Effector memory CD4-positive, alpha-beta T cell (primary cell): ENCODE results near the gene KNSTRN.

ENCODE experiments used
- DNase-seq, 3 donors: peaks; one replicate each; pipeline ENCODE4 v3.0.0-alpha.2; 2020
- H3K27ac ChIP-seq: 2 replicates; pipeline ENCODE4 v1.7.0; 2013; ENCODE audit warnings: mild to moderate bottlenecking, low read length, moderate library complexity; ENCODE audit not compliant: insufficient read depth, poor library complexity, severe bottlenecking
- H3K27me3 ChIP-seq: replicated peaks from 2 replicates; pipeline ENCODE4 v1.7.0; 2013; ENCODE audit warnings: mild to moderate bottlenecking, low read length; ENCODE audit not compliant: insufficient read depth, control insufficient read depth, poor library complexity, severe bottlenecking
- H3K36me3 ChIP-seq: 2 replicates; pipeline ENCODE4 v1.7.0; 2013; ENCODE audit warnings: mild to moderate bottlenecking, low read length, moderate library complexity; ENCODE audit not compliant: control insufficient read depth, insufficient read depth
- H3K4me1 ChIP-seq: 2 replicates; pipeline ENCODE4 v1.7.0; 2013; ENCODE audit warnings: low read length, mild to moderate bottlenecking; ENCODE audit not compliant: control insufficient read depth, insufficient read depth, poor library complexity, severe bottlenecking
- H3K4me3 ChIP-seq: 2 replicates; pipeline ENCODE4 v1.7.0; 2013; ENCODE audit warnings: low read length, low read depth, mild to moderate bottlenecking; ENCODE audit not compliant: insufficient read depth, poor library complexity, severe bottlenecking
- H3K9me3 ChIP-seq: 2 replicates; pipeline ENCODE4 v1.7.0; 2013; ENCODE audit warnings: mild to moderate bottlenecking, low read length, moderate library complexity; ENCODE audit not compliant: control insufficient read depth
- total RNA-seq, 3 donors: gene quantifications; one replicate each; lab custom pipeline; 2026; lab: John Stamatoyannopoulos, UW

The KNSTRN gene, protein sequence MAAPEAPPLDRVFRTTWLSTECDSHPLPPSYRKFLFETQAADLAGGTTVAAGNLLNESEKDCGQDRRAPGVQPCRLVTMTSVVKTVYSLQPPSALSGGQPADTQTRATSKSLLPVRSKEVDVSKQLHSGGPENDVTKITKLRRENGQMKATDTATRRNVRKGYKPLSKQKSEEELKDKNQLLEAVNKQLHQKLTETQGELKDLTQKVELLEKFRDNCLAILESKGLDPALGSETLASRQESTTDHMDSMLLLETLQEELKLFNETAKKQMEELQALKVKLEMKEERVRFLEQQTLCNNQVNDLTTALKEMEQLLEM
- 2.9 to 3.5 (median 3.3) reads per million in 3 donors for total RNA-seq

DNA sequence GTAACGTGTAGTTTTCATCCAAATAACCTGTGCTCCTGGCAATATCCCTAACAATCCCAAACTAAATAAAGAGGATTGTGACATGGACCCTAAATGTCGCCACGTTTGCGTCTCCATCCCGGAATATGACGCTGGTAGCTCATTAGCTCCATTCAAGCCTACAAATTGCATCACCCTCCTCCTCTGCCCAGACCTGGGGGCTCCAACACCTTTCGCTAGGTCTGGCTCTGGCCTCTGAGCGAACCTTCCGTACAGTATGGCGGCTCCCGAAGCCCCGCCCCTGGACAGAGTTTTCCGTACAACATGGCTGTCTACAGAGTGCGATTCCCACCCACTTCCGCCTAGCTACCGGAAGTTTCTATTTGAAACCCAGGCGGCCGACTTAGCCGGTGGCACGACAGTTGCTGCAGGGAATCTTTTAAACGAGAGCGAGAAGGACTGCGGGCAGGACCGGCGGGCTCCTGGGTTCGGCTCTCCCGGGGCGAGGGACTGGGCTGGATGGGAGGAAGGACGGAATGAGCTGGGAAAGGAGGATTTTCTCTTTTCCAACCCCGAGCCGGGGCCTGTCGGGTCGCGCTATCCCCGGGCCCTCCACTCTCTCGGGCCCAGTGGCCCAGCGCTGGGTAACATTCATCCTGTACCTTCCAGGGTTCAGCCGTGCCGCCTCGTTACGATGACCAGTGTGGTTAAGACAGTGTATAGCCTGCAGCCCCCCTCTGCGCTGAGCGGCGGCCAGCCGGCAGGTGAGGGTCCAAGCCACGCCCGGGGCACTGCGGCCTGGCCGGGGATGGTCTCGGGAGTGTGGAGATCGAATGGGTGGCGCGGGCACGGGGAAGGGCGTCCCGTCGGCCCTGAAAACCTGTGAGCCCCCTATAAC is at the start of gene KNSTRN:
KNSTRN (plus strand) TSS at position 142 of the 877 bp plus-strand sequence; CDS start at position 257, 115 bp downstream.
- Histone ChIP-seq H3K27ac (peak within 1 kb of the TSS; percentile 56), H3K4me3 (peak within 1 kb of the TSS; percentile 88), H3K9me3 (no peaks in the 10 kb centered on the region), H3K27me3 (no peaks in the 10 kb centered on the region), H3K36me3 (peaks cover 5% of the 10 kb centered on the region), H3K4me1 (peaks cover 5% of the 10 kb centered on the region)
- peak; percentile 80 to 88 (median 81) for DNase-seq

DNA sequence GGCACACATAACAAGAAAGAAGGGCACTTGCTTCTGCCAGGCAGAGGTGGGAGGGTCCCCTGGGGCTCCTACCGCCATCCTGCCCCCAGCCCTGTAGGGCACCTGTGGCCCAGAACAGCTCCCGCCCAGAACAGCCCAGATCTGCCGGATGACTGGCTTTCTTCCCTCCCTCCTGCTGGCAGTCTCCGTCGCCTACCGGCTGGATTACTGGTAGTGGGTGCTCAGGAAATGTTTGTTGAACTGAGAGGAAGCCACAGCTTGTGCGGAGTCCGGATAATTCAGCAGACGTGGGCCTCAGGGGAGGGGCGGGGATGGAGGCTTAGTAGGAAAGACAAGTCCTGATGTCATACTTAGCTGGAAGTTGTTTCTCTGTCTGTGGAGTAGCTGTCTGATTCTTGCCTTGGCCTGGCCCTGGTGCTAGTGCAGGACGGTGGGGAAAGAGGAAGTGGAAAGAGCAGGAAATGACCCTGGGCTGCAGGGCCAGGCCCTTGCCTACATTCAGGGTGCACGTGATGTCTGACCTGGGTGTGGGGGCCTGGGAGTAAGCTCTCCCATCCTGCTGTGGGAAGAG is 48.5 kb upstream of the KNSTRN start:
- Histone ChIP-seq H3K27me3 (no peaks in the 10 kb centered on the region), H3K4me1 (peaks cover 9% of the 10 kb centered on the region), H3K9me3 (no peaks in the 10 kb centered on the region), H3K4me3 (no peak overlapping the region), H3K27ac (no peak overlapping the region), H3K36me3 (no peaks in the 10 kb centered on the region)
- DNase-seq = no peak

DNA sequence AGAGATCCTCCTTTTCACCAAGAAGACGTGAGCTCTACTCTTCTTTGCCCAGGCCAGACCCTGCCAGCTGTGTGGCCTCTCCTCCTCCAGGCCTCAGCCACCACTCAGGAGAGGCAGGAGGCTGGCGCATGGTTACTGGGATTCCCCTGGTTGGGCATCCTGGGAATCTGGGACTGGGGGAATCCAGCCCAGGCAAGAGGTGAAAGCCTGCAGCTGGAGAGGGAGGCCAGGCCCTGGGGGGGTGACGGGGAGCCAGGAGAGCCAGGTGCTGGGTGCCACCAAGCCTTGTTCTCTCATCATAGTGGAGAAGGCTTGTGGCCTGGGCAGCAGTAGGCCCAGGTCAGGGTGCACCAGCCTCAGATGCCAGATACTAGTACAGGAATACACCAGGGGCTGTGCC is 48.0 kb upstream of the KNSTRN start:
- DNase-seq = no peak
- Histone ChIP-seq H3K9me3 (no peaks in the 10 kb centered on the region), H3K4me1 (peaks cover 9% of the 10 kb centered on the region), H3K36me3 (no peaks in the 10 kb centered on the region), H3K4me3 (no peak overlapping the region), H3K27me3 (no peaks in the 10 kb centered on the region), H3K27ac (no peak overlapping the region)

DNA sequence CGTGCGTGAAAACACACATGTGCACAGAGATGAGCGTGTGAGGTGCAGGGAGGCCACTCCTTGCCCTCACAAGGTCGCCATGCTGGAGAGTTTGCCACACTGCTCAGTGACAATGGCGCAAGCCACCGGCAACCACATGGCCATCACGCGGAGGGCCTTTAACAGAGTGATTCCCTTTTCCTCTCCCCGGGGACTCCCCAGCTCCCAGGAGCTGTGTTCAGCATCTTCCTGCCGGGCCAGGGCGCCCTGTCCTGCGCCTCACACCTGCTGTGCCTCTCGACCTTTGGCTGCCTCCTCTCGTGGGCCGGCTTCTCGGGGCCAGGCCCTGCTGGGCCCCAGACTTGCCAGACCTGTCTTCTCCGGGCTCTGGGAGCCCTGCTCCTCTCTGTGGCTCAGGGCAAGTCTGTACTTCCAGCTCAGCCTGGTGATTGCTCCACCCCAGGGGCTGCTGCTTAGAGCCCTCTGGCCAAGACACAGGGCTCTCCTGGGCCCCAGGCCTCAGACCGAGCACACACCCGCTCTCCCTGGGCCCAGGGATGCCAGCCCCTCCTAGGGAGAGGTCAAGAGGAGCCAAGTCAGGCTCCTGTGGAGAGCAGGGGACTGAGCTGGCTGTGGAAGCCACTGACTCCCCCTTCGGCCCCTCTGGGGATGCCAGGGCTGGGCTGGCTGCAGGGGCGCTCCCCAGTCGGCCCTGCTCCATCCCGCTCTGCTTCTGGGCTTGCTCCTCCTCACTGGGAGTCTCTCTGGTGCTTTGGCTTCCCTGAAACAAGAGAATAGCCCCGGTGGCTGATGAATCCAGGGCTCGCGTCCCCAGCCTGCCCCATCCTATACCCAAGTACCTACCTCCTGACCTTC is 47.4 kb upstream of the KNSTRN start:
- Histone ChIP-seq H3K27me3 (no peaks in the 10 kb centered on the region), H3K4me1 (peaks cover 9% of the 10 kb centered on the region), H3K9me3 (no peaks in the 10 kb centered on the region), H3K27ac (no peak overlapping the region), H3K4me3 (no peak overlapping the region), H3K36me3 (no peaks in the 10 kb centered on the region)
- no peak for DNase-seq

DNA sequence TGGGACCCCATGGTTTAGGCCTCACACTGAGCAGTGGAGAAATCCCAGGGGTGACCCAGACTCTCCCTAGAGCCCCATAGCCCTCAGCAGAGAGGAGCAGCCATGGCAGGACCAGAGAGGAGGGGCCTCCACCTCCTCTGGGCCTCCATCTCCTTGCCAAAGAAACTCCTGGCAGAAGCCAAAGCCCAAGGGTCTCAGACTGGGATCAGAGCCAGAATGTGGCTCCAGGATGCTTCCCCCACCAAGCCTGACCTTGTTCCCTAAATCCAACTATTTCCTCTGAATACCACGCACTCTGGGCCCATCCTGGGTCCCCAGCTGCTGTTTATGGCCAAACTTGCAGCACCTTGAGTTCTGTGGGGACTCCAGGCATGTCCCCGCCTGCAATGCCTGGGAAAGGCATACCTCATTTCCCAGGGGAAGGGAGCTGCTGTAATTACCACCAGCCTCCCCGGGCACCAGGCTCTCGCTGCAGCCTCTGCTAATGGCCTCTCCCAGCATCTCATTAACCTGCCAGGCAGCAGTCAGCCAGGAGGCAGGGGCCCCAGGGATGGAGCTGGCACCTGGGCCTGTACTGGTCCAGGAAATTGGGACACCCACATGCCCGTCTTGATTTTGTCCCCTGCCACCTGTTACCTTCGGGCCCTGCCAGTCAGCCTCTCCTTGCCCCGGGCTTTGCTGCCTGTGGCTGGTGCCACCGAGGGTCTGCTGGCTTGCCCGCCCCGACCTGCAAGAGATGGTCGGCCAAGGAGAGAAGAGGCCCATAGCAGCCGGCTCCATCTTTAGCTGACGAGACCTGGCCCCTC is 46.4 kb upstream of the KNSTRN start:
- Histone ChIP-seq H3K4me3 (no peak overlapping the region), H3K9me3 (no peaks in the 10 kb centered on the region), H3K36me3 (no peaks in the 10 kb centered on the region), H3K27ac (no peak overlapping the region), H3K4me1 (peaks cover 9% of the 10 kb centered on the region), H3K27me3 (no peaks in the 10 kb centered on the region)
- DNase-seq = no peak

DNA sequence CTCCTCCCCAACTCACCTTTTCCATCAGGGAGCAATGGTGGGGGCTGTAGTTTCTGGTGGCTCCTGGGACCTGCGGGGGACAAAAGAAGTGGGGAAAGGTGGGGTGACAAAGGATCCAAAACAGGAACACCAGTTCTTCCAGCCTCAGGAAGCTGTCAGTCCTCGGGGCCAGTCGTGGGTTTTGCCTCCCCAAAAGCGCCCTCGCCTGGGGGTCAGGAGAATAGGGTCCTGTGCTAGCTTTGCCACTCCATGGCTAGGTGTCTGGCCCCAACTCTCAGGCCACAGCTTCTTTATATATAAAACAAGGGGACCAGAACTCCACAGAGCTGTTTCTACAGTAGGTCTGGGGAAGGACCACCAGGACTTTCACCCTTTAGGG is 45.8 kb upstream of the KNSTRN start:
- Histone ChIP-seq H3K27me3 (no peaks in the 10 kb centered on the region), H3K4me1 (peaks cover 9% of the 10 kb centered on the region), H3K27ac (no peak overlapping the region), H3K9me3 (no peaks in the 10 kb centered on the region), H3K4me3 (no peak overlapping the region), H3K36me3 (no peaks in the 10 kb centered on the region)
- DNase-seq = no peak

DNA sequence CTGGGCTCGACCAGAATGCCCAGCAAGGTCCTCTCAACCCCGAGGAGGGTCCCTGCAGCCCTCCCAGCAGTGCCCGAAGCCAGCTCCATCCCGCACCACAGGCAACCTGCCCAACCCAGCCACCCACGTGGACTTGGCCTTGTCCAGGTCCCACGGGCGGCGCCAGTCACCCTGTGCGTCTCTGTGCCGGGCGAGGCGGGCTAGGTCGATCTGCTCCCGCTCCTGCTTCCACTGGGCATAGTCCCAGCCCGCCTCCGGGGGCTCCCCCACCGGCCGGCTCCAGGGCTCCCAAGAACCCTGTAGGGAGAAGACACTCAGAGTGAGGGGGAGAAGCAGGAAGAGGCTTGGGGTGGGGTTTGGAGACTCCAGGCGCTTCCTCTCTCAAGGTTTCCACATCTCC is 44.9 kb upstream of the KNSTRN start:
- peaks cover 9% of the 10 kb centered on the region for H3K4me1 ChIP-seq
- no peaks in the 10 kb centered on the region for H3K36me3 ChIP-seq
- no peaks in the 10 kb centered on the region for H3K9me3 ChIP-seq
- DNase-seq = no peak
- no peak overlapping the region for H3K27ac ChIP-seq
- no peak overlapping the region for H3K4me3 ChIP-seq
- no peaks in the 10 kb centered on the region for H3K27me3 ChIP-seq

DNA sequence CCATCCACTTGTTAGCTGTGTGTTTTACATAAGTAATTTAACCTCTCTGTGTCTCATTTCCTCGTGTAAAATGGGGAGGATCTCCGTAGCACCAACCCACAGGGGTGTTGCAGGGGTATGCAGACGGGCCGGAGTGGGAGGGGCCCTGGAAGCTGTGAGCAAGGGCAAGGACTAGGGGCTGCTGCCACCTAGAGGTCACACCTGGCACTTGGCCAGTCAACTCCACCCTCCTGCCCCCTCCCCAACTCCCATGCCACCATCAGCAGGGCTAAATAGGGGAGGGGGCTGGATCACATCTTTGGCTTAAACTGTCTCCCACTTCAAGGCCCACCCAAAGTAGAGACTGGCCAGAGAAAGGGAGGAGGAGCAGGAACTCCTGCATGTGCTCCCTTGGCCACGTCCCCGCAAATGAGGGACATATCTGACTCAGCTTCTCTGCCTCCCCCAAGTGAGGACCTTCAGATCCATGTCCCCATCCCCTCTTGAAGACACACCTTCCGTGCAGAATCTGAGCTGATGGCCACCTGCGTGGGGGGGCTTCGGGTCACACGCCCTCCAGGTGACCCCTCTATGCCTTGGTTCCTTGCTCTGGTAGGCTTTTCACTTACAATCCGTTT is 44.4 kb upstream of the KNSTRN start:
- Histone ChIP-seq H3K4me1 (peaks cover 9% of the 10 kb centered on the region), H3K27me3 (no peaks in the 10 kb centered on the region), H3K27ac (no peak overlapping the region), H3K36me3 (no peaks in the 10 kb centered on the region), H3K4me3 (no peak overlapping the region), H3K9me3 (no peaks in the 10 kb centered on the region)
- peak; percentile 50 to 63 (median 54) for DNase-seq
